Gastroesophageal sphincter (tissue), 4 donors: ENCODE measurements around the gene PLCB1. TPM values are rescaled to one million over a fixed set of nuclear protein-coding genes. Genes with fewer than 3 reads are reported as not detected.

Experiments
- ATAC-seq: fragments of 150-250 bp; one replicate; pipeline ENCODE4 v1.9.1; 2016; ENCODE audit warnings: mild to moderate bottlenecking, moderate library complexity
- H3K27ac ChIP-seq, 4 donors: fragments of 200-600 bp; sonication (generic) in 3 of 4; 1 replicate in 3 of 4; 2 replicates in 1 of 4; pipeline ENCODE4 v1.5.1; 2016 to 2019
- H3K27me3 ChIP-seq: fragments of 200-600 bp; sonication (generic); one replicate; pipeline ENCODE4 v1.5.1; 2019
- H3K36me3 ChIP-seq, 2 donors: fragments of 200-600 bp; sonication (generic); one replicate each; pipeline ENCODE4 v1.5.1; 2019; ENCODE audit warnings: control low read depth in 1 of 2
- H3K4me1 ChIP-seq, 3 donors: fragments of 200-600 bp; sonication (generic); 1 replicate in 2 of 3; 2 replicates in 1 of 3; pipeline ENCODE4 v1.5.1; 2016 to 2019; ENCODE audit warnings: control low read depth in 2 of 3
- H3K4me3 ChIP-seq, 2 donors: fragments of 200-600 bp; sonication (generic); one replicate each; pipeline ENCODE4 v1.5.1; 2019; ENCODE audit warnings: mild to moderate bottlenecking in 1 of 2, moderate library complexity in 1 of 2
- H3K9me3 ChIP-seq, 3 donors: fragments of 200-600 bp; sonication (generic); one replicate each; pipeline ENCODE4 v1.5.1; 2017 to 2019; ENCODE audit warnings: control low read depth in 2 of 3
- CTCF ChIP-seq, 4 experiments: fragments of 200-600 bp in 2 of 4; fragments of 450-650 bp in 2 of 4; sonication (generic) in 1 of 4; IDR thresholded peaks; one replicate each; pipeline ENCODE4 v1.5.1; 2017 to 2019; ENCODE audit warnings: antibody characterized with exemption in 4 of 4, mild to moderate bottlenecking in 2 of 4, moderate library complexity in 2 of 4
- EP300 ChIP-seq: sonication (generic); formaldehyde crosslinking; IDR thresholded peaks from one replicate; pipeline ENCODE4 v1.6.1; 2017; ENCODE audit warnings: antibody characterized with exemption, mild to moderate bottlenecking
- POLR2A ChIP-seq, 2 donors: fragments of 450-650 bp; IDR thresholded peaks; one replicate each; pipeline ENCODE4 v1.6.1; 2017; ENCODE audit warnings: antibody characterized with exemption in 2 of 2, mild to moderate bottlenecking in 2 of 2, moderate library complexity in 1 of 2
- POLR2AphosphoS5 ChIP-seq: sonication (generic); formaldehyde crosslinking; IDR thresholded peaks from one replicate; pipeline ENCODE4 v1.6.1; 2017; ENCODE audit warnings: antibody characterized with exemption
- WGBS, 2 donors: methylation state at CpG; one replicate each; pipeline ENCODE4 v1.1.5; 2018; ENCODE audit warnings: low coverage in 1 of 2; 5-methylcytosine and 5-hydroxymethylcytosine counted together
- total RNA-seq, 4 donors: library from RNA; depleted of rRNA; stranded (reverse); fragments of >200 nt; gene quantifications; one replicate each; pipeline ENCODE4 v1.1.0, GENCODE V29; 2016

Gene PLCB1
- total RNA-seq, 4 donors from 2014 or later: 60.8 to 104 (median 69.0) TPM

- H3K9me3 ChIP-seq: no peaks in the 10 kb centered on the region
- WGBS, 2 donors: 63 to 95% methylated on average over 1 of the region's 1 CpG
- TF ChIP-seq POLR2AphosphoS5: no peak
- TF ChIP-seq CTCF (IDR thresholded peaks at IDR 0.05): no peak
- no peak for TF ChIP-seq POLR2A (IDR thresholded peaks at IDR 0.05)
- TF ChIP-seq EP300: no peak
- no peak overlapping the region for H3K4me3 ChIP-seq
- H3K36me3 ChIP-seq: no peaks in the 10 kb centered on the region
- no peak for ATAC-seq
- H3K4me1 ChIP-seq: peaks cover 0 to 9% (median 0%) of the 10 kb centered on the region in 3 donors
- H3K27ac ChIP-seq: no peak overlapping the region
- no peaks in the 10 kb centered on the region for H3K27me3 ChIP-seq
Measured at GRCh38 chr20:8291200-8291599, 159.1 kb downstream of the PLCB1 start.

- 50 to 60% methylated on average over 1 of the region's 1 CpG for WGBS, 2 donors
- ATAC-seq: no peak
- Histone ChIP-seq H3K4me1 (peaks cover 0 to 9% (median 0%) of the 10 kb centered on the region in 3 donors), H3K27ac (no peak overlapping the region), H3K27me3 (no peaks in the 10 kb centered on the region), H3K9me3 (no peaks in the 10 kb centered on the region), H3K4me3 (no peak overlapping the region), H3K36me3 (no peaks in the 10 kb centered on the region)
- TF ChIP-seq POLR2AphosphoS5: no peak
- no peak for TF ChIP-seq EP300
- TF ChIP-seq POLR2A (IDR thresholded peaks at IDR 0.05): no peak
- no peak for TF ChIP-seq CTCF (IDR thresholded peaks at IDR 0.05)
Measured at GRCh38 chr20:8291873-8292272, 159.8 kb downstream of the PLCB1 start.

- WGBS, 2 donors: 73 to 88% methylated on average over 1 of the region's 1 CpG
- H3K9me3 ChIP-seq: no peaks in the 10 kb centered on the region
- no peak overlapping the region for H3K27ac ChIP-seq
- no peak overlapping the region for H3K4me3 ChIP-seq
- peaks cover 0 to 9% (median 0%) of the 10 kb centered on the region in 3 donors for H3K4me1 ChIP-seq
- H3K27me3 ChIP-seq: no peaks in the 10 kb centered on the region
- TF ChIP-seq POLR2A (IDR thresholded peaks at IDR 0.05) (no peak), EP300 (no peak), CTCF (IDR thresholded peaks at IDR 0.05) (no peak), POLR2AphosphoS5 (no peak)
- ATAC-seq: no peak
- no peaks in the 10 kb centered on the region for H3K36me3 ChIP-seq
Measured at GRCh38 chr20:8292793-8293192, 160.7 kb downstream of the PLCB1 start.

- Histone ChIP-seq H3K27ac (no peak overlapping the region), H3K9me3 (no peaks in the 10 kb centered on the region), H3K4me3 (no peak overlapping the region), H3K27me3 (no peaks in the 10 kb centered on the region), H3K36me3 (no peaks in the 10 kb centered on the region), H3K4me1 (peaks cover 0 to 9% (median 0%) of the 10 kb centered on the region in 3 donors)
- no peak for ATAC-seq
- TF ChIP-seq EP300: no peak
- no peak for TF ChIP-seq POLR2A (IDR thresholded peaks at IDR 0.05)
- TF ChIP-seq CTCF (IDR thresholded peaks at IDR 0.05): no peak
- TF ChIP-seq POLR2AphosphoS5: no peak
- WGBS, 2 donors: 80 to 82% methylated on average over 3 to 4 of the region's 4 CpGs
Measured at GRCh38 chr20:8293750-8294149, 161.7 kb downstream of the PLCB1 start.

GRCh38 chr20:8296536-8296935, 164.5 kb downstream of the PLCB1 start:
- Histone ChIP-seq H3K36me3 (no peaks in the 10 kb centered on the region), H3K27me3 (no peaks in the 10 kb centered on the region), H3K4me1 (peaks cover 0 to 8% (median 0%) of the 10 kb centered on the region in 3 donors), H3K9me3 (no peaks in the 10 kb centered on the region), H3K4me3 (no peak overlapping the region), H3K27ac (no peak overlapping the region)
- 68 to 84% methylated on average over 2 of the region's 2 CpGs for WGBS, 2 donors
- TF ChIP-seq POLR2A (IDR thresholded peaks at IDR 0.05) (no peak), CTCF (IDR thresholded peaks at IDR 0.05) (no peak), POLR2AphosphoS5 (no peak), EP300 (no peak)
- no peak for ATAC-seq
